CD4-positive, alpha-beta T cell treated with Interleukin-2 at 100 ng/mL for 4 hours (primary cell): Measurements from ENCODE around the gene MGST2.

ENCODE experiments used
- DNase-seq: peaks from one replicate; pipeline ENCODE4 v3.0.0-alpha.2; 2020; ENCODE audit warnings: low spot score

Gene MGST2

GRCh38 chr4:139643042-139643895, 22.4 kb upstream of the MGST2 start:
- no peak for DNase-seq

DNA sequence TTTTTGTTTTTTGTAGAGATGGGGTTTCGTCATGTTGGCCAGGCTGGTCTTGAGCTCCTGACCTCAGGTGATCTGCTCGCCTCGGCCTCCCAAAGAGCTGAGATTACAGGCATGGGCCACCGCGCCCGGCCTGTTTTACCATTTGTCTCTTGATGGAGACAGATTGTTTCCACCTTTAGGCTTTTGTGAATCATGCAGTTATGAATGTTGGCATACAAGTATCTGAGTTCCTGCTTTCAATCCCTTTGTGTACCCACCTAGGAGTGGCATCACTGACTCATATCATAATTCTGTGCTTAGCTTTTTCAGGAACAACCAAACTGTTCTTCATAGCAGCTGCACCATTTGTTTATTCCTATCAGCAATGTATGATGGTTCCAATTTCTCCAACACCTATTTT, 20.2 kb upstream of the MGST2 start:
- DNase-seq = no peak

- no peak for DNase-seq
Observed at GRCh38 chr4:139647184-139647583, 18.4 kb upstream of the MGST2 start.

GRCh38 chr4:139647952-139648351, 17.7 kb upstream of the MGST2 start:
- DNase-seq = no peak

DNA sequence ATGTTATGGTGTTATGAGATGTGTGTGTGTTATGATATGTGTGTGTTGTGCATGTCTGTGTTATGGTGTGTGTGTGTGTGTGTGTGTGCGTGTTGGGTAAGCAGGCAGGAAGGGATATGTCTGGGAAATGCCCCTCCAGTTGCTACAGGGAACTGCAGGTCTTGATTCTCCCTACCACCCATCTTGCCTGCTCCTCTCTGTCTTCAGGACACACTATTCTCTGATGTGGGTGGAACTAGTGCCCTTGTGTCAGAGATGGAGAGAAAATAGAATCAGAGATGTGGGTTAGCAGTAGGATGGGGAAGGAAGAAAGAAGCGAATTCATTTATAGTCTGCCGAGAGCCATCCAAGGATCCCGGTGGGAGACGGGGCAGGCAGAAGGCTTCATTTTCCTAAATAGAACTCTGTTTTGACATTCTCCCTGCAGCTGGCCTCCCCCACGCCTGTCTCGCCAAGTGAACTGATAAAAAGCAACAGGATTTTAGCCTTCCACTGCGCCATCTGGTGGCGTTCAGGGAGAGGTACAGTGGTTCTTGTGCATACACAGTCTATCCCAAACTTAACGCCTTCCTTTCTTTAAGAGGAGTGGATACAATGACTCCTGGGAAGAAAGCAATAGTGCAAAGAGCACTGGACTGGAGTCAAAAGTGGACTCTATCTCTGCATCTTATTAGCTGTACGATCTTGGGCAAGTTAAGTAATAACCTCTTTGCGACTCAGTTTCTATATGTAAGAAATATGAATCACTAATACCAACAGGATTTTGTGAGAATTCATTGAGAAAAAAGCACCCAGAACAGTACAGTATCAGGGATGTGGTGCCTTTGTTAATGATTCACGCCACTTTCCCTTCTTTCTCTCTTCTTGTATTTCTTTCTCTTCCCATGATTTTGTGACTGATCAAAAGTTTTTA, 14.1 kb upstream of the MGST2 start:
- DNase-seq = peak; percentile 62

GRCh38 chr4:139654516-139654915, 11.1 kb upstream of the MGST2 start:
- DNase-seq = no peak

GRCh38 chr4:139655116-139655515, 10.5 kb upstream of the MGST2 start:
- no peak for DNase-seq

DNA sequence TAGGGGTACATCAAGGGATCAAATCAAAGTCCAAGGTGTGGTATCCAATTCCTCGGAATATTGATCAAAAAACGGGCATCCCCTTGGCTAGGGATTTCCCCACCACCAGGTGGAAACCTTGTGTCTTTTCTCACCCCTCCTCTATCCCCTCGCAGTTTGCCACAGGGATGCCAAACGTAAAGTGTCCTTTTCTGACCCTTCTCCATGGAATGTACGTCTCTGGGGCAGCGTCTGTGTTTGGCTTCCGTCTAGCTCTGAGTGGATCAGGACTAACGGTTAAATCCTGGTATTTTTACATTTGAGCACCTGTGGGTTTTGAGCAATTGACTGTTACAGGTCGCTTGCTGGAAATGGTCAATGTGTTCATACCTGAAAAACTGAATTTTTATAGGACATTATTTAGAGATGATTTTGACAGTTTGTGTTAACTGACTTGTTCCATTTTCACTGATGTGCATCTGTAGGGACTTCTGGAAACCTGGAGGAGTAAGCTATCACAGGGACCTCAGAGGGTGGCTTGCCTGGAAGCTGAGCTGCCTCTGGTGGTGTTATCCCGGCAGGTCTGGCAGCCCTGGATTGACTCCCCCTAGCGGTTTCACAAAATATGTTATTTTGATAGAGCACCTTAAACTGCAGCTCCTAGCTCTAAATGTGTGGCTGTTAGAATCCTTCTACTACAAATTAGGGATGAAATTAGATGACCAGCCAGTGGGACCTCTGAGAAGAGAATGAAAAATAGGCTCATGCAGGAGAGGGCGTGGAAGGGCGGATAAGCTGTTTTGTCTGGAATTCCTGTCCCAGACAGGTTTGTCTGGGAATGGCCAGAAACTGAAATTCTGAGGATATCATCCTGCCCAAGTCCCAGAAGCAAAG, 8.8 kb upstream of the MGST2 start:
- DNase-seq = peak; percentile 69

DNA sequence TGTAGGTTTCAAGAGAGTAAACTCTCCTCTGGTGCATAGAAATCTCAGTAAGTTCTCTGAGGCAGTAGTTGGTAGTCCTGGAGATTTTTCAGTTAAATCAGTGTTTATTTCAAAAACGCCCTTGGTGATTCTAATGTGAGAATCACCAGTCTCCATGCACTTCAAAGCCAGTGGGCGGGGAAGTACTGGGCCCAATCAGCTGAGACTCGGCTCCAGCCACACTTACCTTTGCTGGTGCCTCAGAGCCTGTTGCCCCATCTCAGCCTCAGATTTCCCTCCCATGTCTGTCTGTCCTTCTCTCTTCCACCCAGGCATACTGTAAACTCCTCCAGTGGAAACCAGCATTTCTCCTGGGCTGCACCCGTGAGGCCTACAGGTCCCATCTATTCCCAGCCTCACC, 7.4 kb upstream of the MGST2 start:
- DNase-seq = peak; percentile 20

- DNase-seq = no peak
Observed at GRCh38 chr4:139658586-139659382, 6.8 kb upstream of the MGST2 start.

GRCh38 chr4:139659735-139660424, 5.7 kb upstream of the MGST2 start:
- no peak for DNase-seq

DNA sequence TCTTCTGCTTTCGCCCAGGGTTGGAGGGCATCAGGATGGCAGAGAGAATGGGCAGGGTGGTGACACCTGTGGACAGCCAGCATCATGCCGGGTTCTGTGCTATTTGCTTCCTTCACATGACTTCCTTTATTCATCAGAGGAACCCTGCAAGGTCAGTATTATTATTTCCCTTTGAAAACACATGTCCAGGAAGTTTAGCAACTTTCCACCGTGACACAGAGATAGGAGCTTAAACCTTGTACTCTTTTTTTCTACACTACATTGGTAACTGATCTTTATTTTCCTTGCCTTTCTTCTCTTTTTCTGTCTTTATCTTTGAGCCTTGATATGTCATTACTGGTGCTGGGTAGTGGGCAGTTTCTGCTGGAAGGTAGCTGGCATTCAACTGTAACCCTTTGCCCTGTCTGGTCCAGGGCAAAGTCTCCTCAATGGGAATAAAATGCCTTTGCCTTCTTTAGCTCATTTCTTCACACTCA, 5.0 kb upstream of the MGST2 start:
- DNase-seq = no peak

DNA sequence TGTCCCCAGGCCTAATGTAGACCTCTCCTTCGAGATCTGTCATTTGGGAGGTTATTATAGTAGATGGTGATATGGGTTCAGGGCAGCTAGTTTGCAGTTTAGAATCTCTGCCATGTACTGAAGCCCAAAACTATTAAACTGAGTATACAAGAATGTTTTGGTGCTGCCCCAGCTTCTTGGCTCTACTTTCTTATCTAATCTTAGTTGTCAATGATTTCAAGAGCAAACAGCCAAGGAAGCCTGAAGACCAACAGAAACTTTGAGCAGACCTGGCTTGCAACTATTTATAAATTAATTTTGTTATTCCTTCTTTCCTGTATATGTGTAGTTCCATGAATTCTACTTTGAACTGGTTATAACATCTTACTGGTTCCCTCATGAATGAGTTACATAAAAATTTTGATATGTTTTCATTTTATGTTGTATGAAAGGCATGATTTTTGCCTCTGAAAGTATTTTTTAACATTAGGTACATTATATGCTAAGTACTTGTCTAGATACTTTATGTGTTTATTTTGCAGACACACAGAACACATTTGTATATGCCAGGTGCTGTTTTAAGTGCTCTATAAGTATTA, 2.0 kb upstream of the MGST2 start:
- DNase-seq = no peak

- DNase-seq = no peak
Observed at GRCh38 chr4:139664442-139664841, 1.2 kb upstream of the MGST2 start.

DNA sequence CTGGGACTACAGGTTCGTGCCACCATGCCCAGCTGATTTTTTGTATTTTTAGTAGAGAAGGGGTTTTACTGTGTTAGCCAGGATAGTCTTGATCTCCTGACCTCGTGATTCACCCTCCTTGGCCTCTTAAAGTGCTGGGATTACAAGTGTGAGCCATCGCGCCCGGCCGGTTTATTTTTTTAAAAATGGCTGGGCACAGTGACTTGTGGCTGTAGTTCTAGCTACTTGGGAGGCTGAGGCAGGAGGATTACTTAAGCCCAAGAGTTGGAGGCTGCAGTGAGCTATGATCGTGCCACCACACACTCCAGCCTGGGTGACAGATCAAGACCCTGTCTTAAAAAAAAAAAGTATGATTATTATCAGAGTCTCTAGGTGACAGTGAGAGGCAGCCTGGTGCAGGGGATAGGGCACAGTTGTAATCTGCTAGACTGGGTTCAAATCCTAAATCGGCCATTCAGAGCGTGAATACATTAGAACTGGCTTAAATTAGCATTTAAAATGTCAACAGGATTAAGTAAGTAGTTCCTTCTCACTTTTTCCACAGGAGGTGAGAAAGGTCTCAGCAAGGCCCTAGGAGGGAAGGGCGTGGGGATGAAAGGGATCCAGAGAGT, 435 bp upstream of the MGST2 start:
- DNase-seq = no peak

DNA sequence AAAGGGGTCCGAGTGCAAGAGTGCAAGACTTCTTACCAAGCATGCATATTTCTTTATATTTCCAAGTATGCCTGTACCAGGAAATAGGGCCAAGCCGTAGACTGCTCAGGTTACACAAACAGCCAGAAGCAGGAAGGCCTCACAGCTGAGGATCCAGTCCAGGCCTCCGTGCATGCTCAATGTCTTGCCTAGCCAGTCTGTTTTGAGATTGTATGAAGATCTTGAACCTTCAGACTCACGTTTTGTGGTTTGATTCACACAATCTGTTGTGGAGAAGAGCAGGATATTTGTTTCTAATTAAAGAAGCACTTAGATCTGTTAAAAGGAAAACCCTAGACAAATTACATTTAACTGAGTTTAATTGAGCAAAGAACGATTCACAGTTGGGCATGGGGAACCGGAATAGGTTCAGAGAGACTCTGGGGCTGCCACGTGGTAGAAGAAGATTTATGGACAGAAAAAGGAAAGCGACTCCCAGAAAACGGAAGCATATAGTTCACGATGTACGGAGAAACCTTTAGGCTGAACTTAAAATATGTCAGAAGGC, 1.2 kb downstream of the MGST2 start:
- DNase-seq = peak; percentile 27

DNA sequence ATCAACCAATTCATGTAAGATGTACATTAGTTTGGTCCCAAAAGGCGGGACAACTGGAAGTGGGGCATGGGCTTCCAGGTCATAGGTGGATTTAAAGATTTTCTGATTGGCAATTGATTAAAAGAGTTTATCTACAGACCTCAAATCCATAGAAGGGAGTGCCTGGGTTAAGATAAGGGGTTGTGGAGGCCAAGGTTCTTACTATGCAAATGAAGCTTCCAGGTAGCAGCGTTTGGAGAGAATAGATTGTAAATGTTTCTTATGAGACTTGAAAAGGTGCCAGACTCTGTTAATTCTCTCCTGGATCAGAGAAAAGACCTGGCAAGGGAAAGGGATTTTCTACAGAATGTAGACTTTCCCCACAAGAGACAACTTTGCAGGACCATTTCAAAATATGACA, 2.4 kb downstream of the MGST2 start:
- no peak for DNase-seq

GRCh38 chr4:139668658-139669201, 3.1 kb downstream of the MGST2 start:
- no peak for DNase-seq

GRCh38 chr4:139669335-139669734, 3.7 kb downstream of the MGST2 start:
- DNase-seq = no peak
